IPS-NIHi11 (cell line): ENCODE data around the gene AGBL3.
"Not testable (repeated sequence)": the region's sequence is repeated elsewhere in the genome, so short reads cannot be mapped to it uniquely, and the experiment has no call there.

ENCODE experiments used
- DNase-seq: peaks from one replicate; pipeline ENCODE4 v3.0.0; 2012; ENCODE audit warnings: mixed read lengths, low spot score

Gene AGBL3

DNA sequence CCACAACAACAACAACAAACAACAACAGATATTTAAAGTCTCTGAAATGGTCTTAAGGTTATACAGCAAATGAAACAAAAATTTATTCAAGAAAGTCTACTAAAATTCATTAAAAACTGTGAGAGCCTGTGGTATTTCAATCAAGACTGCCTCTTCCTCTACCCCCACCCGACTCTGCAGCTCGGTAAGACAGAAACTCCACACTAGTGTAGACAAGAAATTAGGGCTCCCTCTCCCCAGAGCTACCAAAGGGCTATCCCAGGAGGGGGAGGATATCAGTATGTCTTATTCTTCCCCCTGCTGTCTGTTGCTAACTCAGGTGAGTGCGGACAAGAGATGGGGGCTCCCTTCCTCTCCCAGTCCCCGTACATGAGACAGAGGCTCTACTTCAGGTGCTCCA lies 90.6 kb downstream of the AGBL3 start:
- DNase-seq, result no peak

DNA sequence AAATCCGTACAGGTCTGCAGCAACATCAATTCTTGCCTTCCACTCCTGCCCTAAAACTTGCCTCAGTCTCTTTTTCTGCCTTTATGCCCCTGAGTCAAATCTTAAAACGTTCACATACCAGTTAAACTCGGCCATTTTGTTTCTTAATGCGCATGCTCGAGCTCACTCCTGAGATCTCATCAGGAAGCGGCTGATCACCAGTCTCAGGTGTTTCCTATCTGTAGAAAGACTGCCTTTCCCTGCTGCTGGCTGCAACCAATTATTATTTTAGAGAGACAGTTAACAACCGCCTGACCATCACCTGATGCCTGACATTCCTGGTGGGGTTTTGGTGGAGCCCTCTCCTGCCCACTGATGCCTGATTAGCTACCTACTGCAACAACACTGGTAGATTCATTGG lies 91.3 kb downstream of the AGBL3 start:
- DNase-seq, result no peak

DNA sequence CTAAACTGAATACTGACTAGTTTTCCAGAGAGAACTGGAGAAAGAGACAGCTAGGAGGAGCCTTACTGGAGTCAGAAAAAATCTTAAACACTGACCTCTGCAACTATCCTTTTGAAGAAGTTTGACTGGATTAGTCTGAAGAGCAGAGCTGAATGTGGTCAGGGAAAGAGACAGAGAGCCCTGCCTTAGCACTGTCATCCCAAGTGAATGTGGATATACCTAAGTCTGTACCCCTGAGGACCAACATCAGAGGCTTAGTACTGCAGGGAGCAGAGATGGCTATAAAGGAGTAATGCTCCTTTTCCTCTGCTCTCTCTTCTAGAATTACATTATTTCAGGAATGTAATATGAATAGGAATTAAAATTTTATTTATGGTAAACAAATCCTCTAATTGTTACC lies 91.7 kb downstream of the AGBL3 start:
- DNase-seq, result no peak

DNA sequence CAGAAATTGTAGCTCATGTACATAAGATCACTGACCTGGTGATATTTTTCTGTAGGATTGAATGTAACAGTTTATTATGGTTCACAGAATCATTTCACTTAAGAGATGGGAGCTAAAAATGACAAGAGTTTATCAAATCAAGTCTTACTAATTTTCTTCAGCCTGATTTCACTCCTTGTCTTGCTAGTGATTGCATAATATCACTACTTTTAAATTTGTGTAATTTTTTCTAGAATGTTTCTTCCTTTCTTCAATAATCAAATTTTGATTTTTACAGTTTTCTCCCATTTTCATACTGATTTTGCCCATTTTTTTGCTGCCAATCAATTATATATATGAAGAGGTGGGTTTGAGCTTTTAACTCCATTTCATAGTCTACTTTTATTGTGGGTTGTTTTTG lies 92.8 kb downstream of the AGBL3 start:
- DNase-seq, result no peak

DNA sequence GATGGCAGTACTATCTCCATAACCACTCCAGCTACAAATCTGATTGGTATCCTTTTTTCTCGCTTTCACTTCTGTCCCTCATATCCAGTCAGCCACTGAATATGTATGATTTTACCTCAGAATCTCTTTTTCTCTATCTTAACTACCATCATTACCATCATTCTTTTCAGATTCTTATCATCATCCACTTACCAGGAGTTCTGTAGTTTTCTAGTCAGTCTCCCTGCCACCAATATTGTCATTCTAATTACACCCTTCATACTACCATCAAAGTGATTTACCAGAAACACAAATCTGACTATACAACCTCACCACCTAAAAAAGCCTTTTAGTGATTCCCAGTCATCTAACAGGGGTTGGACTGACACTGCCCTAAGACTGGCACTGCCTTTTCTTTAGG lies 96.7 kb downstream of the AGBL3 start:
- DNase-seq, result no peak

DNA sequence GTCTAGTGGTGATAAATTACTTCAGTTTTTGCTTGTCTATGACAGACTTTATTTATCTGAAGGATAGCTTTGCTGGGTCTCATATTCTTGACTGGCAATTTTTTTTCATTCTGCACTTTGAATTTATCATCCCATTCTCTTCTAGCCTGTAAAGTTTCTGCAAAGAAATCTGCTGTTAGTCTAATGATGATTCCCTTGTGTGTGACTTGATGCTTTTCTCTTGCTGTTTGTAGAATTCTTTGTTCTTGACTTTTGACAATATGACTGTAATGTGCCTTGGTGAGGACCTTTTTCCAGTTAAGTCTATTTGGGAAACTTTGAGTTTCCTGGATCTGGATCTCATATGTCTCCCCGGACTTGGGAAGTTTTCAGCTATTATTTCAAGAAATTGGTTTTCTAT lies 102.3 kb downstream of the AGBL3 start:
- no peak for DNase-seq

DNA sequence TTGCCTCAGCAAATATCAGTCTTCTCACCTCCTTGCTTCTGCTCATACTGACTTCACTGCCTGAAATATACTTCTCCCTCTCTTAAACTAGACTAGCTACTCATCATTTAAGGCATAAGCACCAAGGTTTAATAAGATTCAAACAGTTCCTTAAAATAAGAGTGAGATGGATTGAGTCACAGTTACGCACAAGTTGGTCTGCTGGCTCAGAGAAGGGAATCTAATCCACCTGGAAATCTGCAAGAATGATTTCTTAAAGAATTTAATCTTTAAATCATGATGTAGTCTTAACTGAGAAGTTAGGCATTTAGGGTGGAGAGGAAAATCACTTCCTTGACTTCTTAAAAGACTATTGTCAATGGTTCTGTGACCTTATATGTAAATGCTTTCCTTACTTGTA lies 105.4 kb downstream of the AGBL3 start:
- no peak for DNase-seq

DNA sequence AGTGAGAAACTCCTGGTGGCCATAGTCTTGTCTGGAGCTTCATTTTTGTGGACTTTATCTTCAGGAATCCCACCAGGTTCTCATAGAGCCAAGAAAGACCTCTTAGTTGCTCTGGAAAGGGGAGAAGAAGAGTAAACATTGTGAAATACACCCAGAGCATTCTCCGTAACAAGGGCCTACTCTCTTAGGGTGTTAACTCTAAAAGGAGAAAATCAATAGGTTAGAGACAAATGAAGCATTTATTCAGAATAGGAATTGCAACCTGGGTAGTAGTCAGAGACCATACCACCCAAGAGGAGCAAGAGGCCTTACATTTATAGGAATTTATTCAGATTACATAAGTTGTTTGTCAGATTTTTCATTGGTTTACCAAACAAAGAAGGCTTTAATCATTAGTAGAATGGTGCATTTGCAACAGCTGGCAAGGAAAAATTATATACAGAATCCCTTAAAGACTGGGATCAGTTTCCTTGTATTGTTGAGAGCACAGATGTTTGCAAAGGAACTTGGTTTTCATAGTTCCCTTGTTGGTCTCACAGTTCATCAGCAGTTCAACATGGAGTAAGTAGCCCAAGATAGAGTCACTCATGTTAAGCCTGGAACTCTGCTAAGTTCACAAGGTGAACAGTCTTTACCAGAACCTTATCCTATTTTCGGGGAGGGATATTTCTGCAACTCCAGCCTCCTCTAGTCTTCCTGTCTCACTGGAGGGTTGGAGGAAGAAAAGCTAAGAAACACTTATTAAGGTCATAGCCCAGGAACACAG lies 108.3 kb downstream of the AGBL3 start:
- no peak for DNase-seq

DNA sequence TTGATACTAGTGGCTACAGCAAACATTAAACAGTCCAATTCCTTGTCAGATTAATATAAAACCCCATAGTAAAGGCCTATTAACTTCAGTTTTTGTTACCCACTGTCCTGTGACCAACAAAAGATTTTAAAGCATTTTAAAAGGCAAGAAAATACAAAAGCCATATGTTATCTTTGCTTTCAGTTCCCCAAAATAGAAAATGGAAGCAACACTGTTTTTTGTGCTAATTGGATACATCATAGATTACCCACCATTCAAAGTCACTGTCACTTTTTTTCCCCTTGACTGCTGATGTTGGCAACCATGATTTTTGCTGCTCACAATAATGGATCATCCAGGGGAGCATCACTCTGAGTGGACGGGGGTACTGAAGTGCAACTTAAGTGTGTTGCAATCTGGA lies 109.1 kb downstream of the AGBL3 start:
- DNase-seq, result no peak

DNA sequence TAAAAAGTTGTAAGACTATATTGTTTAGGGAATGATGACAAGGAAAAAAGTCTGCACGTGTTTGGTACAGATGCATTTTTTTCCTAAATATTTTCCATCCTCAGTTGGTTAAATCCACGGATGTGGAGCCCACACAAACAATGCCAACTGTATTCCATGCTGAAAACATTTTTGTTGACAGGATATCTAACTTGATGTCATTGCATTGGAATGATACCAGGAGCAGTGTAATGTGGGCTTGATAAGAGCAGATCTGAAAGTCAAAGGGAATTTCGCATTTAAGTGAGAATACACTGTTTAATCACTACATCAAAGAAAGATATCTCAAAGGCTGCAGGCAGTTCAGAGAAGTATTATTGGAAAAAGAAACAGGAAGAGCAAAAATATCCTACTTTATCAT lies 112.1 kb downstream of the AGBL3 start:
- no peak for DNase-seq

DNA sequence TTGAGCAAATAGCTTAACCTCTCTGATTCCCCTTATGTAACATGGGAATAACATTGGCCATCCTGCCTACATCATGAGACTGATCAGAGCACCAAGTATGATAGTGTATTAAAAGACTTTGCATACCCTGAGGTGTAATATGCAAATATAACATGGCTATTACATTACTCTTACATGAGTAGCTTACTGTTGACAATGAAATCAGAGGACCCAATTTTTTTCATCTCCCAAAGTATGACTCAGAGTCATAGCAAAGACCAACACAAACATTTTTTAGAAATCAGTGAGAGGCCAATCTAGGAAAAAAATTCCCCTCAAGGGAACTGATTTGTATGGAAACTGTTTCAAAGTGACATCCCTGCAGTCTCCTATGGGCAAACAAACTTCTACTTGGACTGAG lies 114.5 kb downstream of the AGBL3 start:
- no peak for DNase-seq

DNA sequence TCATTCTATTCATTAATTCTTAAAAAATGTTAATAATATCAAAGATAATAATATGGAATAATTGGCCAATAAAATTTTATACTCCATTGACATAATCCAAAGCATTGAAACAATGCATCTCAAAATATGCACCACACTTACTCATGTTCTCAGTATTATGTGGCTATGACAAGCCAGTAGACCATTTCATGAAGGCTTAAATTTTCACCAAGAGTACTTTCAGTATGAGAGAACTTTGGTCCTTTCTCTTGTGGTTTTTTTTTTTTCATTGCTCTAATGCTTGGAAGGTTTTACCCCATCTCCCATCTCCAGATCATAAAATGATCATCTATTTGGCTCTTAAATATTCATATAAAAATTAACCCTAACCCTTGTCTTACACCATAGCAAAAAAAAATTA lies 116.1 kb downstream of the AGBL3 start:
- no peak for DNase-seq

DNA sequence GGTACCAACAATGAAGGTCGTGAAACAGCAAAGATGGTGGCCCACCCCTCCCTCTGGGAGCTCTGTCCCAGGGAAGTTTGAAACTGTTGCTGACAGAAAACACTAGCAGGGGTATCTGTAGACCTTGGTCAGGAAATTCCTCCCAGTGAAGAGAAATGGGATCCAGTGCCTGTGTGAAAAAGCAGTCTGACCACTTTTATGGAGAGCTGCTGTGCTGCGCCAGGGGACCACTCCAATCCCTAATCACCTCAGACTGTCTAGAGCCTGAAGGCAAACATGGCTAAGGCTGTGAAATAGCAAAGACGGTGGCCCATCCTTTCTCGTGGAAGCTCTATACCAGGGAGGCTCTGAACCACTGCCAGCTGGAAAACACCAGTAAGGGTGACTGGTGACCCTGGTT lies 123.3 kb downstream of the AGBL3 start:
- DNase-seq, result no peak

DNA sequence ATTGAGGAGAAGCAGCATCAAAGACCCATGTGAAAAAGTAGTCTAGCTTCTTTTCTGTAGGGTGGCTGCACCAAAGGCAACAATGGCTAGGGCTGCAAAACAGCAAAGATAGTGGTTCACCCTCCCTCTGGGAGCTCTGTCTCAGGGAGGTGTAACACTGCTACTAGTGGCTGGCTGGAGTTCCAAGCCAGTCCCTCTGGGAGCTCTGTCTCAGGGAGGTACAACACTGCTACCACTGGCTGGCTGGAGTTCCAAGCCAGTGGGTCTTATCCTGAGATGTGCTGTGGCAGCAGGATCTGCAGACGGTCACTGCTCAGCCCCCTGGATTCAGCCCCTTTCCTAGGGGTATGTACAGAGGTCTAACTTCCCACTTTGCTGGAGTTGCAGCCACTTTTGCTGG lies 123.7 kb downstream of the AGBL3 start:
- no peak for DNase-seq

DNA sequence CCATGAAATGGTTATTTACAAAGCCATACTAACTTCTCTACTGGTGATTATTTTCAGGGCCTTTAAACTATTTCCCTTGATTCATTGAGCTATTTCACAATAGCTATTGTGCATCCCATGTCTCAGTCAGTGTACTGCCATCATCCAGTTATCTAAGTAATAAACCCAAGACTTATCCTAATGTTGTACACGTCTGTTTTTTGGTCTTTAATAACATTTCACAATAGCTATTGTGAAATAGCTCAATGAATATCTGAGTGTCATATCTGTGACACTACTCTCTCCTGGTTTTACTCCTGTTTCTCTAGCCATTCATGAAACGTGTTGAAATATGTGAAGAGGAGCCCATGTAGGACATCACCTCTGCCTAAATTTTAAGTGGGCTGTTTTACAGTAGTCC lies 125.1 kb downstream of the AGBL3 start:
- no peak for DNase-seq

DNA sequence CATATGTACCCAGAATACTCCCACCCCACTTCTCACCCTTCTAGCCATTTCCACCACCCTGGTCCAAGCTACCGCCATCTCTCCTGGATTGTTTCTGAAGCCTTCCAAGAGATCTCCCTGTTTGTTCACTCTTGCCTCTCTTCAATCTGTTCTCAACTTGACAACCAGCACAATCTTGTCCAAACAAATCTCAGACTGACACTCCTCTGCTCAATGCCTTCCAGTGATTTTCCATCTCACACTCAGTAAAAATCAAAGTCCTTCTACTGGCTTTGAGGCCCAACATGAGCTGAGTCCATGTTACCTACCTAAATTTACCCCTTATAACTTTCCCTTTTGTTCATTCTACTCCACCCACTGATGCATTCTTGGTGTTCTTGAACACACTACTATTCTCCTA lies 128.3 kb downstream of the AGBL3 start:
- DNase-seq, result no peak

DNA sequence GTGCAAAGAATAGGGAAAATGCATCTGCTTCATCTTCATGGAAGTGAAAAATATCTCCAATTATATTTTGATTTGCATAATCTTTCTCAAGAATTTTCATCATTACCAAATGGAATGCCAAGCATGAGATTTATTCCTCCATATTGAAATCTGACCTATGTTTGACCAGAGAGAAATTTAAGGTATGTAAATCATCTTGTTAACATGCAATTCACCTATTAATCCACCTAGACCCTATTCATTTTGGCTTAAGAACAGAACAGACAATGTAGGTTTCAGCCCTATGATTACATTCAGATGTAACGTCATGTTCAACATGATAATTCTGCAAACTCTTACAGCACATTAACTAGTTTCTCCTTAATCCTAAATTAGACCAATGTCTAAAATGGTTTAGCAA lies 130.8 kb downstream of the AGBL3 start:
- no peak for DNase-seq

DNA sequence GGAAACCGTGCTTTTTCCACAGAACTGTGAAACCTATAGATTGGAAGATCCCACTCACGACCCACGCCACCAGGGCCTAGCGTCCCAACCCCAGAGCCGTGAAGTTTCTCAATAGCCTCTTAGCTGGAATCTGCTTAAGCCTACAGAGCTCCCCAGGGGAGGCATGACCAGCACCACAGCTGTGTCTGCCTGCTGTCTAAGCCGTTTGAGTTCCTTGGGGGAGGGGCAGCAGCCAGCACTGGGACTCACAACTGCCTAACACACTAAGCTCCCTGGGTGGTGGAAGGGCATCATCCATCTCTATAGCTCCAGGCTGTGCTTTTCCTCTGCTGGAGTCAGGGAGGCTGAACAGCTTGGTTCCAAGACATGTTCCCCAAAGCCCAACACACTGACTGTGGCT lies 135.6 kb downstream of the AGBL3 start:
- DNase-seq, result no peak

DNA sequence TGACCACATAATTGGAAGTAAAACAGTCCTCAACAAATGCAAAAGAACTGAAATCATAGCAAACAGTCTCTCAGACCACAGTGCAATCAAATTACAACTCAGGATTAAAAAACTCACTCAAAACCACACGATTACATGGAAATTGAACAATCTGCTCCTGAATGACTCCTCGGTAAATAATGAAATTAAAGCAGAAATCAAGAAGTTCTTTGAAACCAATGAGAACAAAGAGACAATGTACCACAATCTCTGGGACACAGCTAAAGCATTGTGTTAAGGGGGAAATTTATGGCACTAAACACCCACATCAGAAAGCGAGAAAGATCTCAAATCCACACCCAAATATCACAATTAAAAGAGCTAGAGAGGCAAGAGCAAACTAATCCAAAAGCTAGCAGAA lies 138.3 kb downstream of the AGBL3 start:
- not testable (repeated sequence) for DNase-seq

DNA sequence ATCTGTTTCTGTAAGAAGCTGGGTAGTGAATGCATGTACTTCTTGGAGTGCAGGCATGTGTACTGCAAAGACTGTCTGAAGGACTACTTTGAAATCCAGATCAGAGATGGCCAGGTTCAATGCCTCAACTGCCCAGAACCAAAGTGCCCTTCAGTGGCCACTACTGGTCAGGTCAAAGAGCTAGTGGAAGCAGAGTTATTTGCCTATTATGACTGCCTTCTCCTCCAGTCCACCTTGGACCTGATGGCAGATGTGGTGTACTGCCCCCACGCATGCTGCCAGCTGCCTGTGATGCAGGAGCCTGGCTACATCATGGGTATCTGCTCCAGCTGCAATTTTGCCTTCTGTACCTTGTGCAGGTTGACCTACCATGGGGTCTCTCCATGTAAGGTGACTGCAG lies 142.6 kb downstream of the AGBL3 start:
- no peak for DNase-seq

DNA sequence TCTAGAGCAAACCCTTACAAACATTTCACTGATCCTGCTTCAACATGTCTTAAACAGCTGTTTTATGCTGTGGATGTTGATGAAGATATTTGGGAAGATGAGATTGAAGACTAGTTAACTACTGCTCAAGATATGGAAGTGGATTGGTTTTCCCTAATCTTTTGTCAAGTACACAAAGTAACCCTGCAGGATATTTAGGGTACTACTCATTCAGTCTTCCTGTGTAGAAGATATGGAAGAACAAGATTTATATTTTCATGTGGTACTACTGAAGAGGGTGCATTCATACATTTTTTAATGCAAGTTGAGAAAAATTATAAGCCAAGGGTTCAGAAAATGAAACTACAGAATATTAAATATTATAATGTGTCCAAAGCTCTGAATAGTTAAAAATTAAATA lies 143.3 kb downstream of the AGBL3 start:
- no peak for DNase-seq

DNA sequence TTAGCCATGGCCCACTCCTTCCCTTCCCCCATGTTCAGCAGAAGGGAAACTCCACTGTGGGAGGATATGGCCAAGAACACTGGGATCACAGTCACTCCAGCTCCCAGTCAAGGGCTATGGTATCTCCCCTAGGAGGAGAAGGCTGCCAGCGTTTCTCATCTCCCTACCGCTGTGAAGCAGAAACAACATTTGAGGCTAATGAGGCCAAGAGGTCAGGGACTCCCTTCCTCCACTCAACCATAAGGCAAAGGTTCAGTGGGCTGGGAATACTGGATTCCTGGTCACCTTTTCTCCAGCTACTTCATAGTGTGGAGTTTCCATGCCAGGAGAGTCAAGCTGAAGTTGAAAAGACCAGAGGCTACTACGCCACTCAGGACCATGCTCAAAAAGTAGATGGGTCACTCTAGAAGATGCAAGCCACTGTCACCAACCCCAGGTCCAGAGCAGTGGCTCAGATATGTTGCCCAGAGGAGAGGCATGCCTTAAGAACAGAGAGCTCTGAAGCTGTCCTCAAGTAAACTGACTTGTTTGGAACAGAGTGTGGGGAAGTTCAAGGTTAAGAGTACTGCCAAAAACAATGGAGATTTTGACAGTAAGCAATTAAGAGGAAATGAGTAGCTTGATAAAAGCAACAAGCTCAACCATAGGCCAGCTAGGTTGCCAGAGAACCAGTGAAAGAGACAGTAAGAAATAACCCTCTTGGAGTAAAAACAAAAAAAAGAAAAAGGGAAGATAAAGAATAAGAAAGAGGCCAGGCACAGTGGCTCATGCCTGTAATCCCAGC lies 157.8 kb downstream of the AGBL3 start:
- DNase-seq, result no peak

DNA sequence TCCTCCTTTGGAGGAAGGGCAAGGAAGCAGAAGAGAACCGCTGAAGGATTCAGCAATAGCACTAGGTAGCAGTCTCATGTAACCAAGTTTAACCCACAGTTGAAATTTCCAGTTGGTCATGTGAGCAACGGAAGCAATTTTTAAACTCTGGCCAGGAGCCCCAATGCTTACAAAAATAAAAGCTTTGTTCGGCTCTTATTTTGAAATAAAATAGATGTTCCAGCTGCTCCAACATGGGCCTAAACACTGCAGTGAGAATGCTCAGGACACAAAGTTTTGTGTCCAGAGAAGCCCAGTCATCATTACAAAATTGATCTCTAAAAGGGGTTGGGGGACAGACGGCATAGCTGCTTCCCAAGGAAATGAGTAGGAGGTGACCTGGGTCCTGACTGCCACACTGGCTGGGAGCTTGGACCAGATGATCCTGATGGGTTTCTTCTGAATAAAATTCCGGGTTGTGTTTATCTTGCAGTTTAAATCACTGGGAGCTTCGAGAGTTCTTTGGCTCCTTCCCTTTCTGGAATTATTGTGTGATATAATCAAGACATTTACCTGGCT lies 161.1 kb downstream of the AGBL3 start:
- no peak for DNase-seq
